HK-2 (cell line): ENCODE data around the gene SLC7A5.
"Not testable (repeated sequence)": the region's sequence is repeated elsewhere in the genome, so short reads cannot be mapped to it uniquely, and the experiment has no call there.

Experiments used
- DNase-seq: peaks from one replicate; pipeline ENCODE4 v3.0.0-alpha.2; 2018; ENCODE audit not compliant: unreplicated experiment

SLC7A5 gene

GRCh38 chr16:87888346-87888745 lies 19.0 kb upstream of the SLC7A5 start:
- DNase-seq: not testable (repeated sequence)

- not testable (repeated sequence) for DNase-seq
Observed at GRCh38 chr16:87887931-87888330, 18.6 kb upstream of the SLC7A5 start.

- DNase-seq: not testable (repeated sequence)
Observed at GRCh38 chr16:87885371-87885967, 16.2 kb upstream of the SLC7A5 start.

DNA sequence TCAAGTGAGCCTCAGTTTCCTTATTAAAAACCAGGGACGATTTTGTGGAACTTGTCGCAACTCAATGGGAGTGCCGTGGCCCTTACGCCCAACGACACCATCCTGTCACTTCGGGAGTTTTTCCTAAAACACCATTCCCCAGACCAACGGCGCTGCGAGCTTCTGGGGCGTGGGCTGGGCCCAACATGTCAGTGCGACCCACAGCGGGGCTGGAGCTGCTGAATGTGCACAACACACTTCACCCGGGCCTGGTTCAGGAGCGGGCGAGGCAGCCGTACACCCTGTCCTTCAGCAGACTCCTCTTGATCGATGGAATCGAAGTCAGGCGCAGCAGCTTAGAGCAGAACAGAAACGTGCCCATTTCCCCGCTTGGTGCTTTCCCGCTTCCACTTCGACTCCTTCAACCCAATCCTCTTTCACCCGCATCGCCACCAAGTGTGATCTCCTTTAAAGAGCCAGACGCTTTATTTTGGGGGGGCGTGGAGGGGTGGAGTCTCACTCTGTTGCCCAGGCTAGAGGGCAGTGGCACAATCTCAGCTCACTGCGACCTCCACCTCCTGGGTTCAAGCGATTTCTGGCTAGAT lies 13.2 kb upstream of the SLC7A5 start:
- no peak for DNase-seq

GRCh38 chr16:87881324-87882200 lies 12.3 kb upstream of the SLC7A5 start:
- DNase-seq: no peak

DNA sequence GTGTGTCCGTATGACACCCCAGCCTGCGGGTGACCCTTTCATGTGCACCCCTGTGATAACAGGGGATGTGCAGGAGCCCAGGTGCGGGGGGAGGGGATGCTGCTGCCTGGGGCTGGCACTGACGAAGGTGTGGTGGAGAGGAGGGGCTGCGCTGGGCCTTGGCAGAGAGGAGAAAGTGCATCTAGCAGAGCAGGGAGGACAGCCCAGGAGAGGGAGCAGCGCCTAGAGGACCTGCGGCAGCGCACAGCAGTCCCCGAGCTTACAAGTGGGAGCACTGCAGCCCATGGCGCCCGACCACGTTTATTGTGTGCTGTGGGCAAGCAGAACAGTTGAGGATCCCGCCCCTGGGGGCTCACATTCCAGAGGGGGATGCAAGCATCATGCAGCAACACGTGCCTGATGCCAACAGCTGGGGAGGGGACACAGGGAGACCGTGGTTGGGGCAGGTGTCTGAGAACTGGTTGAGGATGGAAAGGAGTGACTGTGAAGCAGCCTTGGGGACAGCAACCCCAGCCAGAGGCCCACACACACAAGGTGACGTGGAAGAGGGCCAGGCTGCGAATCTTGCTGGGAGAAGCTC lies 10.9 kb upstream of the SLC7A5 start:
- no peak for DNase-seq

DNA sequence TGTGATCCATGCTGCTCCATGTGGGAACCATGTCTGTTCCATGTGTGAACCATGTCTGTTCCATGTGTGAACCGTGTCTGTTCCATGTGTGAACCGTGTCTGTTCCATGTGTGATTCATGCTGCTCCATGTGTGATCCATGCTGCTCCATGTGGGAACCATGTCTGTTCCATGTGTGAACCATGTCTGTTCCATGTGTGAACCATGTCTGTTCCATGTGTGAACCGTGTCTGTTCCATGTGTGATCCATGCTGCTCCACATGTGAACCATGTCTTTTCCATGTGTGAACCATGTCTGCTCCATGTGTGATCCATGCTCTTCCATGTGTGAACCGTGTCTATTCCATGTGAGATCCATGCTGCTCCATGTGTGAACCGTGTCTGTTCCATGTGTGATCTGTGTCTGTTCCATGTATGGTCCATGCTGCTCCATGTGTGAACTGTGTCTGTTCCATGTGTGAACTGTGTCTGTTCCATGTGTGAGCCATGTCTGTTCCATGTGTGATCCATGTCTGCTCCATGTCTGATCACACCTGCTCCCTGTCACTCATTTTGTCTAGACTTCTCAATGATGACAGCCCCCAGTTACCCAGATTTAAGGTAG lies 10.2 kb upstream of the SLC7A5 start:
- not testable (repeated sequence) for DNase-seq

DNA sequence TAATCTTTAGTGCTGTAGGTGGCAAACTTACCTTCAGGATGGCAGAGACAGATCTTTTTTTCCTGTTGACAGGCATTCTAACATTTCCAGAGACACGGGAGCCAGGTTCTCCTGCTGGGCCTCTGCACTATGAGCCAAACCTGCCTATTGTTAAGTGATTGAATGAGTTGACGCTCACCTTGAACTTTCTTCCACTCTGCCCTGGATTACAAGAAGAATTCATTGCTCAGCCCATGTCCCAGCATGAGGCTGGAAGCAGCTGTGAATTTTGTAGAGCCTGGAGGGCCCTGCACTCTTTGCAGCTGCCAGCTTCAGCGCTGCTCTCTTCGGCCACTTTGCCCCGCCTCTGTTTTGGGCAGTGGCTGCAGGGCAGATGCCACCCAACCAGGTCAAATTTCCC lies 9.4 kb upstream of the SLC7A5 start:
- no peak for DNase-seq

- no peak for DNase-seq
Observed at GRCh38 chr16:87877942-87878507, 8.7 kb upstream of the SLC7A5 start.

DNA sequence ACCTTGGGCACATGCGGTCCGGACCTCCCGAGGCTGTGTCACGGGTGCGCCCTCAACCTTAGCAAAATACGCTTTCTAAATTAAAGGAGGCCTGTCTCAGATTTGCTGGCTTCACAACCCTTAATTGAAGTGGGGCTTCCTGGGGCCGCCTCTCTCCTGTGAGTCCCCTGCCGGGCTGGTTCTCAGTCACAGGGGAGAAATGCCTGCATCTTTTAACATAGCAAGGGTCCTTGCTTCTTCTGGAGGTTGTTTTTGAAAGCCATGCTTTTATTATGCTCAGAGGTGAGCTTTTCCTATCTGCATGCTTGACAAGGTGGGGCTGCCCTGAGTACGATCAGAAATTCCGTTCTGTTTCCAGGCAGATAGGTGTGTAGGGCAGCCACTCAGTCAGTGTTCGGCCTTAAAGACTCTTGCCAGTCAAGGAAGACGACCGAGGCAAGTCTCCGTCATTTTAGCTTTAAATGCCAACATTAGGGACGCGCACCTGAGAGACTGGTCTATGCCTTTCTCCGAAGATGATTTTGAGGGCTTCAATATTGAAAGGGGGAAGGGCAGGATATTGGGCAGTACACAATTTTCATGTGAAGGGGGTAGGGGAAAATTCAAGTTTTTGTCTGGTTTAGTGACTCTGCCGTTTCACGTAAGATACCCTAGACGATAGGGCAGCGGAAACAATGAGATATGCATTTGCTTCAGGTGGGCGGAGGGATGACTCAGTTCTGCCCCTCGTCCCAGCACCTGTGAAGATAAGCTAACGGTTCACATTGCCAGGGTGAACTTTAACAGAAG lies 5.5 kb upstream of the SLC7A5 start:
- no peak for DNase-seq

DNA sequence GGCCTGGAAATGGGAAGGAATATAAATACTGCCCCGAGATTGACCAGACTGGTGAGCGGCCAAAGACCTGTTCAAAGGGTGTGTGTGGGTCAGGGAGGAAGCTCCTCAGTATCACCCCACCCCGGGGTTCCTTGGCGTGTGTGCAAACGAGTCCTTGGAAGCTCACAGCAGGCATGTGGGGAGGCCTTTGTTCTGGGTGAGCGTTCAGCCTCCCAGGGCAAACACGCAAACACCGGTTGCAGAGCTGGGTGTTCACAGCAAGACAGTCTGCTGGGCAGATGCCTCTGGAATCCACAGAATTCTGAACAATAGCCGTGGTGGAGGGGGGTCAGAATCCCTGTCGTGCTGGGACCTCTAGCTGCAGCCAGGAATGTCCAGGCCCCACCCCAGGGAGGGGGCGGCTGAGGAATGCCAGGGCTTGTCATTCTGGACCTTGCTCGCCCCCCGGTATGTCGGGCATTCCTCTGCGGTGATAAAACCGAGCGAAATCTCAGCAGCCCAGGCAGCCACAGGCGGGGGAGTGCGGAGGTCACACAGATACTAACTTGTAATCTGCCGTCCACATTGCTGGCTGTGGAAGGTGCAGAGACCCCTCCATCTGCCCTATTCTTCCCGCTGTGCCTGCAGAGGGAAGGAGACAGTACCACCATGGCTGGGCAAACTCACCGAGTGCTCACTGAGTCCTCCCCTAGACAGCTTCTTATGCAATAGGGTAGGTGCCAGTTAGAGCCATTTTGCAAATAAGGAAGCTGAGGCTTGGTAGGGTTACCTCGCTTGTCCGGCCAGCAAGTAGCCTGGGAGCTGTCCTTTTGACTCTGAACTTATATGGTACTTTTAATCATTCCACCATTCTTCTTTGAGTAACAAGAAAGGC lies 1.3 kb upstream of the SLC7A5 start:
- peak; percentile 57 for DNase-seq

- not testable (repeated sequence) for DNase-seq
Observed at GRCh38 chr16:87869879-87870417, 641 bp upstream of the SLC7A5 start.

- DNase-seq: peak; percentile 58
Observed at GRCh38 chr16:87868254-87869029, 865 bp downstream of the SLC7A5 start.

GRCh38 chr16:87865902-87866555 lies 3.3 kb downstream of the SLC7A5 start:
- not testable (repeated sequence) for DNase-seq

GRCh38 chr16:87864331-87864989 lies 4.8 kb downstream of the SLC7A5 start:
- no peak for DNase-seq

DNA sequence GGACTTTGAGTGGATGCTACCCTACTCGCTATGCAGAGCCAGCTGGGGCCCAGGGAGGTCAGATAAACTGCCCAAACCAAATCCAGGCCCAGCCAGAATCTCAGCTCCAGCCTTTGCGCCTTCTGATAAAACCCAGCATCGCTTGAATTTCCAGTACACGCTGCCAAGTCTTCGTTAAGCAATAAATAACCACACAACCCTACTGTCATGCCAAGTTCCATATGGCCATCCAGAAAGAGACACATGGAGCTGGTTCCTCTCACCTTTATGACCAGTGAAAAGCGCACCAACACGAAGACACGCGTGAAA lies 6.0 kb downstream of the SLC7A5 start:
- DNase-seq: not testable (repeated sequence)

- not testable (repeated sequence) for DNase-seq
Observed at GRCh38 chr16:87862597-87863326, 6.5 kb downstream of the SLC7A5 start.
